Kidney epithelial cell (primary cell): ENCODE results near the gene CCDC187. TPM values are rescaled to one million over a fixed set of nuclear protein-coding genes. Genes with fewer than 3 reads are reported as not detected.

ENCODE experiments used
- DNase-seq: peaks from one replicate; pipeline ENCODE4 v3.0.0-alpha.2; 2010; ENCODE audit warnings: low read depth
- H3K27me3 ChIP-seq: 2 replicates; pipeline ENCODE4 v1.6.0; 2011; ENCODE audit warnings: low read length; ENCODE audit not compliant: control insufficient read depth, insufficient read depth
- H3K36me3 ChIP-seq: 2 replicates; pipeline ENCODE4 v1.5.1; 2011; ENCODE audit warnings: low read length; ENCODE audit not compliant: control insufficient read depth, insufficient read depth
- H3K4me3 ChIP-seq: 2 replicates; pipeline ENCODE4 v1.5.1; 2011; ENCODE audit warnings: low read depth, mild to moderate bottlenecking, control low read depth, low read length
- CTCF ChIP-seq: IDR thresholded peaks from 2 replicates; pipeline ENCODE4 v1.5.1; 2011; ENCODE audit warnings: mild to moderate bottlenecking, moderate library complexity, low read length, control low read depth, inconsistent platforms; ENCODE audit not compliant: insufficient read depth, poor library complexity, severe bottlenecking
- total RNA-seq: library from RNA; depleted of rRNA; stranded (reverse); fragments of >200 nt; gene quantifications from 2 replicates; pipeline ENCODE4 v1.2.3, GENCODE V29; 2015

The CCDC187 gene
- total RNA-seq, 1 donor from 2014 or later = 0.04 TPM

GRCh38 chr9:136233411-136233810, 70.5 kb downstream of the CCDC187 start:
- no peak for DNase-seq
- Histone ChIP-seq H3K4me3 (no peak overlapping the region), H3K36me3 (no peaks in the 10 kb centered on the region), H3K27me3 (no peaks in the 10 kb centered on the region)
- TF ChIP-seq CTCF = no peak

- no peaks in the 10 kb centered on the region for H3K27me3 ChIP-seq
- no peak for TF ChIP-seq CTCF
- no peaks in the 10 kb centered on the region for H3K36me3 ChIP-seq
- DNase-seq = no peak
- no peak overlapping the region for H3K4me3 ChIP-seq
These were observed 70.9 kb downstream of the CCDC187 start for GRCh38 chr9:136232969-136233368.

GRCh38 chr9:136231478-136232297, 72.2 kb downstream of the CCDC187 start:
- no peaks in the 10 kb centered on the region for H3K36me3 ChIP-seq
- no peaks in the 10 kb centered on the region for H3K27me3 ChIP-seq
- no peak overlapping the region for H3K4me3 ChIP-seq
- no peak for TF ChIP-seq CTCF
- DNase-seq = no peak

GRCh38 chr9:136230773-136231172, 73.1 kb downstream of the CCDC187 start:
- Histone ChIP-seq H3K4me3 (no peak overlapping the region), H3K27me3 (no peaks in the 10 kb centered on the region), H3K36me3 (no peaks in the 10 kb centered on the region)
- TF ChIP-seq CTCF = no peak
- no peak for DNase-seq

GRCh38 chr9:136230365-136230764, 73.5 kb downstream of the CCDC187 start:
- no peak overlapping the region for H3K4me3 ChIP-seq
- no peaks in the 10 kb centered on the region for H3K36me3 ChIP-seq
- DNase-seq = no peak
- no peak for TF ChIP-seq CTCF
- H3K27me3 ChIP-seq = no peaks in the 10 kb centered on the region
